Measurements from ENCODE around the gene WNT7A.

DNA sequence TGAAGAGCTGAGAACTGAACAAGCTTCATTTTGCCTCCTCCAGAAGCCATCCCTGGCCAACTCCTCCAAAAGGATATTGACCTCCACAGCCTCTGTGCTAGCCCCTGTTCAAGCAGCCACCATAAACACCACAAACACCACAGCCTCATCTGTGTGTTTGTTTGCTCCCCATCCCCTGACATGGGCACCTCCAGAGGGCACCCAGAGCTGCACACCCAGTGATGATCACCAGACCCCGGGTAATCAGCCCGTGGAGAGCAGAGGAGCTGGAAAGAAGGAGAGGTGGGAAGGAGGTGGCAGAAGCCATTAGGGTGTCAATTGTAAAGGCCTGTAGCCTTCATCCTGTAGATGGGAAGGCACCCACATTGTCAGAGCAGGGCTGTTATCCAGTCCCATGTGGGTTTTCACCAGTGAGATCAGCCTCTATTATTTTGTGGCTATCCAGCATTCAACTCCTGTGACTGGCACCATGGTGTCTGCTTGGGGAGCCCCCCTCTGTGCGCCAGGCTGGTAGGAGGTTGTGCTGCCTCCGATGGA, 6.8 kb upstream of the WNT7A start:
- TF ChIP-seq EZH2 (IDR thresholded peaks at IDR 0.05; ENCODE audit: insufficient read depth, poor library complexity, severe bottlenecking) (no peak), EZH2phosphoT487 (IDR thresholded peaks at IDR 0.05; ENCODE audit: insufficient read depth, low read depth) (no peak)
